Measurements from ENCODE around the gene BBOF1.

DNA sequence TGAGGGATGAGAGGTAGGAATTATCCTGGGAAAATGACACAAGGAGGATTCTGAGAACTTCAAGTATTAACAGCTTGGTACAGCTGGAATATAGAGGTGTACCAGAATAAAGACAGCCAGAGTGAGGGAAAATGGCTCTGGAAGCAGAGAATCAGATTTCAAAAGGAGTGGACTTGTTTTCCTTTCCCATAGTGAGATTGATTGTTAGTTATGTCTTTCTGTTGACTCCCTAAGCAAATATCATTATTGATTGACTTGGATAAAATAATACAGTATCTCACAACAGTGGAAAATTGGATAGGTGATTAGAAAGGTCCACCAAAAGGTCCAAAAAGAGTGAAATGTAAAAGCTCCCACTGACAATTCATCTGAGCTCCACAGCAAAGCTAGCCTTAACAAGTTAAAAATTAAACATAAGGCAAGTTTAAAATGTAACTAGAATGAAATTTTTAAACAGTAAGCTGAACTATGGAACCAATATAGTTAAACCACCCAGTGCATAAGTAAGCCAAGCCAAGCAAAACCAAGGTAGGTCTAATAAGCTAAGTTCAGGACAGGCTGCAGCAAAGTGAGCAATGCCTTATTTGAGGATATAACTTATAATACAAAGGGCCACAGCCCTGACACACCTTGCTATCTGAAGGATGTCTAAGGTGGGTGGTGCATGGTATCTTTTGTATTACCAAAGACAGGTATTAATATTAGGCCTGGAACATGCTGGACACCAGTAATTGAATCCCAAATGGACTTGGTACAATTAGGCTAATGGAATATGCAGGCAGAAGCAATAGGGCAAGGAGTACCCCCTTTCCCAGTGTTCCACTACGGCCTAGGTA lies 21.8 kb upstream of the BBOF1 start:
- TF ChIP-seq, protein P1, sequence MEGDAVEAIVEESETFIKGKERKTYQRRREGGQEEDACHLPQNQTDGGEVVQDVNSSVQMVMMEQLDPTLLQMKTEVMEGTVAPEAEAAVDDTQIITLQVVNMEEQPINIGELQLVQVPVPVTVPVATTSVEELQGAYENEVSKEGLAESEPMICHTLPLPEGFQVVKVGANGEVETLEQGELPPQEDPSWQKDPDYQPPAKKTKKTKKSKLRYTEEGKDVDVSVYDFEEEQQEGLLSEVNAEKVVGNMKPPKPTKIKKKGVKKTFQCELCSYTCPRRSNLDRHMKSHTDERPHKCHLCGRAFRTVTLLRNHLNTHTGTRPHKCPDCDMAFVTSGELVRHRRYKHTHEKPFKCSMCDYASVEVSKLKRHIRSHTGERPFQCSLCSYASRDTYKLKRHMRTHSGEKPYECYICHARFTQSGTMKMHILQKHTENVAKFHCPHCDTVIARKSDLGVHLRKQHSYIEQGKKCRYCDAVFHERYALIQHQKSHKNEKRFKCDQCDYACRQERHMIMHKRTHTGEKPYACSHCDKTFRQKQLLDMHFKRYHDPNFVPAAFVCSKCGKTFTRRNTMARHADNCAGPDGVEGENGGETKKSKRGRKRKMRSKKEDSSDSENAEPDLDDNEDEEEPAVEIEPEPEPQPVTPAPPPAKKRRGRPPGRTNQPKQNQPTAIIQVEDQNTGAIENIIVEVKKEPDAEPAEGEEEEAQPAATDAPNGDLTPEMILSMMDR (IDR thresholded peaks at IDR 0.05; ENCODE audit: insufficient read depth, low read length, poor library complexity, severe bottlenecking): no peak
- TF ChIP-seq EZH2phosphoT487 (conservative IDR thresholded peaks at IDR 0.05; ENCODE audit: low read length): no peak
